Naive thymus-derived CD4-positive, alpha-beta T cell (primary cell): ENCODE results near the gene IQCK. TPM values are rescaled to one million over a fixed set of nuclear protein-coding genes. Genes with fewer than 3 reads are reported as not detected.

Source experiments
- ATAC-seq: fragments of 150-1000 bp; cut with Tn5 transposase; 2 replicates; pipeline ENCODE4 v1.10.0; 2021; ENCODE audit warnings: mild to moderate bottlenecking, moderate library complexity
- CTCF ChIA-PET: fragments of 350-600 bp; sonication (Branson Sonifier 250); formaldehyde crosslinking; loops from one replicate; lab custom pipeline; 2021; ENCODE audit warnings: antibody characterized with exemption; lab: Charles Lee
- POLR2A ChIA-PET: fragments of 350-600 bp; sonication (Branson Sonifier 250); formaldehyde crosslinking; loops from one replicate; lab custom pipeline; 2021; ENCODE audit warnings: antibody characterized with exemption, inconsistent platforms; lab: Charles Lee
- DNase-seq, 9 donors: peaks; one replicate each; pipeline versions ENCODE4 v3.0.0 to v3.0.0-alpha.2; 2020 to 2022; ENCODE audit warnings: mixed read lengths in 1 of 9
- H3K27ac ChIP-seq: one replicate; pipeline ENCODE4 v1.7.0; 2013; ENCODE audit warnings: mild to moderate bottlenecking, low read depth, low read length, moderate library complexity
- H3K27me3 ChIP-seq, 2 donors: one replicate each; pipeline ENCODE4 v1.7.0; 2013; ENCODE audit warnings: low read length in 2 of 2, mild to moderate bottlenecking in 2 of 2, moderate library complexity in 2 of 2; ENCODE audit not compliant: control insufficient read depth in 2 of 2, insufficient read depth in 2 of 2
- H3K36me3 ChIP-seq, 3 experiments: 1 replicate in 2 of 3; 2 replicates in 1 of 3; pipeline ENCODE4 v1.7.0; 2013; ENCODE audit warnings: low read length in 3 of 3, mild to moderate bottlenecking in 3 of 3, moderate library complexity in 1 of 3; ENCODE audit not compliant: insufficient read depth in 3 of 3, control insufficient read depth in 2 of 3
- H3K4me1 ChIP-seq, 2 donors: one replicate each; pipeline ENCODE4 v1.7.0; 2013; ENCODE audit warnings: low read length in 2 of 2, mild to moderate bottlenecking in 2 of 2, moderate library complexity in 1 of 2; ENCODE audit not compliant: control insufficient read depth in 2 of 2, insufficient read depth in 2 of 2
- H3K4me3 ChIP-seq: 2 replicates; pipeline ENCODE4 v1.7.0; 2013; ENCODE audit warnings: mild to moderate bottlenecking, low read length
- H3K9me3 ChIP-seq, 3 experiments: 1 replicate in 2 of 3; 2 replicates in 1 of 3; pipeline ENCODE4 v1.7.0; 2013; ENCODE audit warnings: low read length in 3 of 3; ENCODE audit not compliant: control insufficient read depth in 2 of 3
- H3K27ac Mint-ChIP-seq, 9 donors: one replicate each; pipeline ENCODE4 v1.8.0; 2020 to 2022; ENCODE audit warnings: mixed read lengths in 9 of 9, mild to moderate bottlenecking in 8 of 9, moderate library complexity in 5 of 9, inconsistent platforms in 2 of 9
- H3K27me3 Mint-ChIP-seq, 5 donors: one replicate each; pipeline ENCODE4 v1.8.0; 2021 to 2022; ENCODE audit warnings: mixed read lengths in 5 of 5, mild to moderate bottlenecking in 1 of 5
- H3K36me3 Mint-ChIP-seq, 5 donors: one replicate each; pipeline ENCODE4 v1.8.0; 2020 to 2022; ENCODE audit warnings: mixed read lengths in 5 of 5, mild to moderate bottlenecking in 3 of 5, inconsistent platforms in 1 of 5
- H3K4me1 Mint-ChIP-seq, 7 donors: one replicate each; pipeline ENCODE4 v1.8.0; 2020 to 2022; ENCODE audit warnings: mixed read lengths in 7 of 7, mild to moderate bottlenecking in 3 of 7, inconsistent platforms in 1 of 7
- H3K4me3 Mint-ChIP-seq, 10 donors: one replicate each; pipeline ENCODE4 v1.8.0; 2020 to 2022; ENCODE audit warnings: mild to moderate bottlenecking in 10 of 10, mixed read lengths in 10 of 10, moderate library complexity in 6 of 10, inconsistent platforms in 2 of 10
- H3K9me3 Mint-ChIP-seq, 11 donors: one replicate each; pipeline ENCODE4 v1.8.0; 2020 to 2022; ENCODE audit warnings: mixed read lengths in 11 of 11, mild to moderate bottlenecking in 4 of 11, inconsistent platforms in 1 of 11, moderate library complexity in 1 of 11
- intact Hi-C, 2 donors: fragments of 100-400 bp; cut with micrococcal nuclease; formaldehyde crosslinking; loops; one replicate each; pipeline ENCODE4 v1.15.1; 2023
- polyA plus RNA-seq, 2 donors: library from polyadenylated mRNA; unstranded; fragments of 300-500 nt; fragmentation: Illumina TruSeq; gene quantifications; one replicate each; pipeline ENCODE4 v1.2.3, GENCODE V29; 2021
- total RNA-seq, 6 experiments: library from RNA in 5 of 6; stranded (reverse) in 5 of 6; gene quantifications; 1 replicate in 5 of 6; 2 replicates in 1 of 6; pipeline ENCODE4 v1.2.3 and lab custom pipeline; 2021 to 2026

IQCK gene
- total and polyA plus RNA-seq, 7 experiments from 2014 or later, result 0.48 to 5.0 (median 3.4) TPM

GRCh38 chr16:19737306-19738038 is 19.4 kb downstream of the IQCK start:
- H3K36me3 ChIP-seq, result no peaks in the 10 kb centered on the region
- H3K27me3 Mint-ChIP-seq, result no peaks in the 10 kb centered on the region
- no peak overlapping the region for H3K4me3 ChIP-seq
- no peak for DNase-seq
- no peaks in the 10 kb centered on the region for H3K9me3 ChIP-seq
- no peaks in the 10 kb centered on the region for H3K4me1 ChIP-seq
- ATAC-seq, result no peak
- no peak overlapping the region for H3K27ac Mint-ChIP-seq
- peaks cover 0 to 4% (median 0%) of the 10 kb centered on the region in 7 donors for H3K4me1 Mint-ChIP-seq
- H3K27ac ChIP-seq, result no peak overlapping the region
- intact Hi-C loops, result no loop called here
- ChIA-PET CTCF (no interaction called here), POLR2A (no interaction called here)
- H3K27me3 ChIP-seq, result no peaks in the 10 kb centered on the region
- no peak overlapping the region for H3K4me3 Mint-ChIP-seq
- no peaks in the 10 kb centered on the region for H3K9me3 Mint-ChIP-seq
- peaks cover 0 to 19% (median 0%) of the 10 kb centered on the region in 5 donors for H3K36me3 Mint-ChIP-seq

GRCh38 chr16:19741354-19741753 is 23.3 kb downstream of the IQCK start:
- Histone ChIP-seq H3K36me3 (no peaks in the 10 kb centered on the region), H3K4me3 (no peak overlapping the region), H3K4me1 (no peaks in the 10 kb centered on the region), H3K27me3 (no peaks in the 10 kb centered on the region), H3K9me3 (no peaks in the 10 kb centered on the region), H3K27ac (no peak overlapping the region)
- ChIA-PET POLR2A (interaction anchor here (0.7 kb wide), 1 partner anchor 100 kb away, joined by 3 read pairs; no protein-coding TSS in a partner anchor), CTCF (no interaction called here)
- intact Hi-C loops, result no loop called here
- DNase-seq, result no peak
- Mint-ChIP-seq H3K4me3 (no peak overlapping the region), H3K27me3 (no peaks in the 10 kb centered on the region), H3K36me3 (peaks cover 0 to 8% (median 0%) of the 10 kb centered on the region in 5 donors), H3K27ac (no peak overlapping the region), H3K9me3 (no peaks in the 10 kb centered on the region), H3K4me1 (peaks cover 0 to 3% (median 0%) of the 10 kb centered on the region in 7 donors)
- ATAC-seq, result no peak

DNA sequence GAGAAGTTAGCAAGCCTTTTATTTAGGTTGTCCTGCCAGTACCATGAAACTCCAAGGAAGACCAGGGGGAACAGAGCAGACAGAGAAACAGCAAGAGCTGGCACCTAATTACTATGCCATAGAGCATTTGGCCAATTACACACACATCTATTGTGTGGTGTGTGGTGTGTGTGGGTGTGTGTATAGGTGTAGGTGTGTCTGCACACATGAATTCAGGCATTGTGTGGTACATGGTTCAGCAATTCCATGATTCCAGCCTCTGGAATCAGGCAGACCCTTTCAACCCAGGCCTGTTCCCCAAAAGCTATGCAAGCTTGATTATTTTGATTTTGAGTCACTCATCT is 25.7 kb downstream of the IQCK start:
- no peaks in the 10 kb centered on the region for H3K36me3 ChIP-seq
- H3K4me3 Mint-ChIP-seq, result no peak overlapping the region
- H3K4me1 ChIP-seq, result no peaks in the 10 kb centered on the region
- H3K4me3 ChIP-seq, result no peak overlapping the region
- intact Hi-C loops, result no loop called here
- peaks cover 0 to 8% (median 0%) of the 10 kb centered on the region in 5 donors for H3K36me3 Mint-ChIP-seq
- POLR2A ChIA-PET, result no interaction called here
- H3K9me3 ChIP-seq, result no peaks in the 10 kb centered on the region
- no peaks in the 10 kb centered on the region for H3K27me3 ChIP-seq
- DNase-seq, result no peak
- ATAC-seq, result no peak
- no peaks in the 10 kb centered on the region for H3K4me1 Mint-ChIP-seq
- peak overlapping the region in 1 of 9 donors; percentile 88 for H3K27ac Mint-ChIP-seq
- no peaks in the 10 kb centered on the region for H3K9me3 Mint-ChIP-seq
- H3K27me3 Mint-ChIP-seq, result no peaks in the 10 kb centered on the region
- CTCF ChIA-PET, result no interaction called here
- no peak overlapping the region for H3K27ac ChIP-seq

GRCh38 chr16:19744670-19745069 is 26.6 kb downstream of the IQCK start:
- ChIA-PET POLR2A (no interaction called here), CTCF (no interaction called here)
- Histone ChIP-seq H3K36me3 (no peaks in the 10 kb centered on the region), H3K27me3 (no peaks in the 10 kb centered on the region), H3K9me3 (no peaks in the 10 kb centered on the region), H3K27ac (no peak overlapping the region), H3K4me3 (no peak overlapping the region), H3K4me1 (no peaks in the 10 kb centered on the region)
- H3K27me3 Mint-ChIP-seq, result no peaks in the 10 kb centered on the region
- ATAC-seq, result no peak
- intact Hi-C loops, result no loop called here
- no peak overlapping the region for H3K27ac Mint-ChIP-seq
- no peak overlapping the region for H3K4me3 Mint-ChIP-seq
- DNase-seq, result no peak
- peaks cover 0 to 8% (median 0%) of the 10 kb centered on the region in 5 donors for H3K36me3 Mint-ChIP-seq
- H3K9me3 Mint-ChIP-seq, result no peaks in the 10 kb centered on the region
- no peaks in the 10 kb centered on the region for H3K4me1 Mint-ChIP-seq

DNA sequence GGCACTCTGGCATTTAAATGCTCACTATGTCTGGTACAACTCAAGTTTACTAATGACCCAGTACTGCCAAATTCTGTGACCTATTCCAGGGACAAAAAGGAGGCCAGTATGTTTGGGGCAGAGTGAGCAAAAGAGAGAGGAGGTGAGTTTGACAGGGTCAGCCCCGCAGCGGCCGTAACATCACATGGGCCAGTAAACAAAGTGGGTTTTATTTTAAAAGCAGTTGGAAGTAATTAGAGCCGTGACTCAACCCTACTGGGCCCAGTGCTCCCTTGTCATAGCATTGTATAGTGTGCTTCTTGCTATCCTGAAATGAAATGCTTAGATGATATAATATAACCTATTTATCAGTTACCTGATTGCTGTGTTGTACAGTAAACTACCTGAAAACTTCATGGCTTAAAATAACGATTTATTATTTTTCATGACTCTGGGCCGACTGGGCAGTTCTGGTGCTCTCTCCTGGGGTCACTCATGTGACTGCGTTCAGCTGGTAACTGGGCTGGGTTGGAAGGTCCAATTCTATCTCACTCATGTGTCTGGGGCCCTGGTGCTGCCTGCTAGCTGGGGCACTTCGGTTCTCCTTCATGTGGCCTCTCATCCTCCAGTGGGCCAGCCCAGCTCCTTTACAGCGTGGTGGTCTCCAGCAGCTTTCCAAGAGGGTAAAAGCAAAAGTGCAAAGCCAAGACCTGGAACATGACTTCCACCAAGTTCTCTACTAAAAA is 27.4 kb downstream of the IQCK start:
- no peak overlapping the region for H3K4me3 ChIP-seq
- Mint-ChIP-seq H3K4me1 (no peaks in the 10 kb centered on the region), H3K9me3 (no peaks in the 10 kb centered on the region), H3K36me3 (no peaks in the 10 kb centered on the region), H3K27me3 (no peaks in the 10 kb centered on the region), H3K4me3 (no peak overlapping the region), H3K27ac (no peak overlapping the region)
- no peaks in the 10 kb centered on the region for H3K36me3 ChIP-seq
- ATAC-seq, result no peak
- ChIA-PET POLR2A (no interaction called here), CTCF (no interaction called here)
- intact Hi-C loops, result no loop called here
- H3K27ac ChIP-seq, result no peak overlapping the region
- no peak for DNase-seq
- H3K4me1 ChIP-seq, result no peaks in the 10 kb centered on the region
- H3K27me3 ChIP-seq, result no peaks in the 10 kb centered on the region
- H3K9me3 ChIP-seq, result no peaks in the 10 kb centered on the region

- ATAC-seq (no peak), DNase-seq (no peak)
- no peaks in the 10 kb centered on the region for H3K4me1 Mint-ChIP-seq
- Histone ChIP-seq H3K4me3 (no peak overlapping the region), H3K4me1 (no peaks in the 10 kb centered on the region), H3K27me3 (no peaks in the 10 kb centered on the region), H3K9me3 (no peaks in the 10 kb centered on the region), H3K27ac (no peak overlapping the region), H3K36me3 (no peaks in the 10 kb centered on the region)
- no peak overlapping the region for H3K4me3 Mint-ChIP-seq
- POLR2A ChIA-PET, result no interaction called here
- no peak overlapping the region for H3K27ac Mint-ChIP-seq
- H3K9me3 Mint-ChIP-seq, result no peaks in the 10 kb centered on the region
- H3K36me3 Mint-ChIP-seq, result no peaks in the 10 kb centered on the region
- intact Hi-C loops, result no loop called here
- CTCF ChIA-PET, result no interaction called here
- H3K27me3 Mint-ChIP-seq, result no peaks in the 10 kb centered on the region
Observed at GRCh38 chr16:19746561-19746960, 28.5 kb downstream of the IQCK start.
